GM10847 (cell line): ENCODE measurements around the gene ABHD17A.
A peak's percentile ranks its signal among the peaks of the same experiment; 100 is the strongest.

ENCODE experiments used
- POLR2A ChIP-seq: IDR thresholded peaks from 2 replicates; pipeline ENCODE4 v1.6.1; 2011; ENCODE audit not compliant: insufficient read length; ENCODE audit errors: extremely low read depth

ABHD17A gene

DNA sequence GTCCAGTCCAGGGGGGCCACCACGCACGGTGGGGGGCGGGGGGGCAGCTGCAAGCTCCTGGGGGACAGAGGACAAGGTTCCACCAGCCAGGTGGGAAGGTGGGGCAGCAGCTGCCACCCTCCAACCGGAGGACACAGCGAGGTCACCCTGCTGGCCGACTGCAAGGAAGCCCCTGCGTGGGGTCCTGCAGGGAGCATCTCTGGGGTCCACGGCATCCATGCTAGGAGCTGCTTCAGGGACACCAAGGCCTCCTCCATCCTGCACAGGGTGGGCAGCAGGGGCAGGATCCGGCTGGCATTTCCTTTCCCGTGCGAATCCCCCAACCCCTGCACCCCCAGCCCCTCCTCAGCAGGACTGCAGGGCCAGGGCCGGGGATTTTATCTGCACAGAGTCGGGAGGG, 13.7 kb downstream of the ABHD17A start:
- TF ChIP-seq POLR2A: no peak

DNA sequence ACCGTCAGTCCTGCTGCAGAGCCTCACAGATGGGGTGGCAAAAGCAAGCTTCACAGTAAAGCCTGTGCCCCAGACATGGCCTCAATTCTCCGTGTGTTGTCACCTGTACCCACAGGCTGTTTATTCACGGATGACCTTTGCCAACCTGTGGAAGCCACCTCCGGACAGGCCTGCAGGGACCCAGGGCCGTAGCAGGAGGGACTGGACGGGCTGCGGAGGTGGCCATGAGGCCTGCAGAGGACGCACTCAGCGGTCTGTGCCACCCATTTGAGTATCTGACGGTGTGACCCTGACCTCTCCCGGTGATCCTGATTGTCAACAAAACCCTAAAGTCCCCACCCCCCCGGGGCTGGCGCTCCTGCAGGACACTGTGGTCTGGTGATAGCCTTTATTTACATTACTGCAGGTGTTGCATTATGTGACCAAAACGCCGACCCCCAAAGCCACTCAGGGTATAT, 14.1 kb downstream of the ABHD17A start:
- no peak for TF ChIP-seq POLR2A

DNA sequence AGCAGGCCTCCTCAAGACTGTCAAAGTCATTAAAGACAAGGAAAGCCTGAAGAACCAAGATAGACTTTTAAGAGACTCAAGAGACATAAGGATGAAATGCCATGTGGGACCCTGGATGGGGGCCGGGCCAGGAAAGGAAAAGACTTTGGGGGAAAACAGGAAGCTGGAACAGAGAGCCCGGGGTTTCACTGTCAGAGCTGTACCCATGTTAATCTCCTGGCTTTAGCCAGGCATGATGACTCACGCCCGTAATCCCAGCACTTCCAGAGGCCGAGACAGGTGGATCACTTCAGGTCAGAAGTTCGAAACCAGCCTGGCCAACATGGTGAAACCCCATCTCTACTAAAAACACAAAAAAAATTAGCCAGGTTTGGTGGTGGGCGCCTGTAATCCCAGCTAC, 16.3 kb downstream of the ABHD17A start:
- TF ChIP-seq POLR2A: no peak

DNA sequence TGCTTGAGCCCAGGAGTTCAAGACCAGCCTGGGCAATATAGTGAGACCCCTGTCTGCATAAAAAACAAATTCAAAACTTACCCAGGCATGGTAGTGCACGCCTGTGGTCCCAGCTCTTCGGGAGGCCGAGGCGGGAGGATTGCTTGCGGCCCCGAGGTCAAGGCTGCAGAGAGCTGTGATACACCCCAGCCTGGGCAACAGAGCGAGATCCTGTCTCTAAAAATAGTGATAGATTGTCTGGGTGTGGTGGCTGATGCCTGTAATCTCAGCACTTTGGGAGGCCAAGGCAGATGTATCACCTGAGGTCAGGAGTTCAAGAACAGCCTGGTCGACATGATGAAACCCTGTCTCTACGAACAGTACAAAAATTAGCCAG, 18.0 kb downstream of the ABHD17A start:
- no peak for TF ChIP-seq POLR2A

DNA sequence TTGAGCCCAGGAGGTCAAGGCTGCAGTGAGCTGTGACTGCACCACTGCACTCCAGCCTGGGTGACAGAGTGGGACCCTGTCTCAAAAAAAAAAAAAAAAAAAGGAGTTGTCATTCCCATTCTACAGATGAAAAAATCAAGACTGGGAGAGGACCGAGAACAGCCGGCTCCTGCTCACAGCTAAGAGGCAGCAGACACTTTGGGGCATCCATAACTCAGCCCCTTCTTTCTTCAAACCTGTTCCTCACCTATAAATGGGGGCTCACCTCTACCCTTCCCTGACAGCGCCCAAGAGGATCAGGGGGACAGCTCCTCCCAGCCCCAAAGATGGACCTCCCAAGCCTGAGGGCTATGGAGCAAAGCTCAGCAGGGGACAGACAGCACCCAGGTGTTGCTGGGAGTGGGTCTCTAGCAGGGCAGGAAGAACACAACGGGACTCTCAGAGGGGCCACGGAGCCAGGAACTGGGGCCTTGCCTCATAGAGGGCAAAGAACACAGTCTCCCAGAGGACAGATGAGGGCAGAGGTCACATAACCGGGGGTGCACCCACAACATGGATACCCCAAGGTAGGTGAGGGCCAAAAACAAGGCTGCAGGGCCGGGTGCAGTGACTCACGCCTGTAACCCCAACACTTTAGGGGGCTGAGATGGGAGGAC, 18.5 kb downstream of the ABHD17A start:
- TF ChIP-seq POLR2A: no peak

DNA sequence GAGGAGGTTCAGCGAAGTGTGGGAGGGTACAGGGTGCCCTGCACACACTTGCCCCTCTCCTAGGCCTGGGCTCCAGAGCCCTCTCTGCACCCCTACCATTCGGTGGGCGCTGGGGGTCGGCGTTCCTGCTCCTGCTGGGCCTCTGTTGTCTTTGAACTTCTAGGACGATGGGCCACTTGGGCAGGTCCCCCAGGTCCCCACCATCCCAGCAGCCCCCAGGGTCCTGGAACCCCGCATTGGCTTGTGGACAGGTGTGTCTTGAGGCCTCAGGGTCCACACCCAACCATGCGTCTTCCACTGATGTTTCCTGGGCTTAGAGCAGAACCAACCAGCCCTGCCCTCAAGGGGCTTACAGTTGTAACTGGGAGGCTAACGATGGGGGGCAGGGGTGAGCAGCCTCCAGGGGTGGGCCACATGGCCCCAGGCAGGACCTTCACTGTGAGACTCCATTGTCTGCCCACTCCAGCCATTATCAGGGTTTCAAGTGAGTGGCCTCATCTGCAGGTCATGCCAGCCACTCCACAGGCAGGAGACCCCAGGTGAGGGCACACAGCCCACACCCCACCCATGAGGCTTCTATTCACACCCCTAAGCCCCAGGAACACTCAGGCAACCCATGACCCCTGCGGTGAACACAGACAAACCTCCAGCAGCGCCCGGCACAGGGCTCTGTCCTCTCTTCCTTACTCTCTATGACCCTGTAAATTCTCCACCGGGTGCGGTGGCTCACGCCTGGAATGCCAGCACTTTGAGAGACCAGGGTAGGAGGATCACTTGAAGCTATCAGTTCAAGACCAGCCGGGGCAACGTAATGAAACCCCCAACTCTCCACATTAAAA, 19.9 kb downstream of the ABHD17A start:
- TF ChIP-seq POLR2A: no peak

DNA sequence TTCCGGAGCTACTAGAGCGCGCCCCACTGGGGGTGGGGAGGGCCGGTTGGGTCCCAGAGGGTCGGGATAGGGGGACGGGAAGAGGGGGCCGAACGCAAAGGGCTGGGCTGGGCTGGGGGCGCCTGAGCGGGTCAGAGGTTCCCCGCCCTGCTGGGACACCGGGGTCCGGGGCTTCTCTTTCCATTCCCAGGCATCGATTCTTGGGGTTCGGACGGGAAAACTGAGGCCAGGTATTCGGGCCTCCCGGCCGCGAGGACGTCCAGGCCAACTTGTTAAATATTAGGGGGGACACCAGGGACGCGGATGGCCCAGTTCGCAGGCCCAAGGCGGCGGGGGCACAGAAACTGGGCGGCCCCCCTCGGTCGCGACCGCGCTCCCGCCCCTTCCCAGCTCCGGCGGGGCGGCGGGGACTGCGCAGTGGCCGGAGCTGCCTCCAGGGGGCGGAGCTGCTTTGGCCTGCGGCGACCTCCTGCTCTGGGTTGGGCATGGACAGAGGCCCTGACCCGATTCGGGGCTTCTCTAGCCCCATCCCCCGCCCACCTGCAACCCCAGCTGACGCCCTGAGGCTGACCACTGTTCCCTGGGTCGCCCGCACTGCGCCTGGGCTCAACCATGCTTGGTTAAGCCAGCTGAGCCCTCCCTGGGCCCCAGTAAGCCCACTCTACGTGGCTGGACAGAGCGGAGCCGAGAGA, 20.7 kb downstream of the ABHD17A start:
- peak; percentile 25 for TF ChIP-seq POLR2A

DNA sequence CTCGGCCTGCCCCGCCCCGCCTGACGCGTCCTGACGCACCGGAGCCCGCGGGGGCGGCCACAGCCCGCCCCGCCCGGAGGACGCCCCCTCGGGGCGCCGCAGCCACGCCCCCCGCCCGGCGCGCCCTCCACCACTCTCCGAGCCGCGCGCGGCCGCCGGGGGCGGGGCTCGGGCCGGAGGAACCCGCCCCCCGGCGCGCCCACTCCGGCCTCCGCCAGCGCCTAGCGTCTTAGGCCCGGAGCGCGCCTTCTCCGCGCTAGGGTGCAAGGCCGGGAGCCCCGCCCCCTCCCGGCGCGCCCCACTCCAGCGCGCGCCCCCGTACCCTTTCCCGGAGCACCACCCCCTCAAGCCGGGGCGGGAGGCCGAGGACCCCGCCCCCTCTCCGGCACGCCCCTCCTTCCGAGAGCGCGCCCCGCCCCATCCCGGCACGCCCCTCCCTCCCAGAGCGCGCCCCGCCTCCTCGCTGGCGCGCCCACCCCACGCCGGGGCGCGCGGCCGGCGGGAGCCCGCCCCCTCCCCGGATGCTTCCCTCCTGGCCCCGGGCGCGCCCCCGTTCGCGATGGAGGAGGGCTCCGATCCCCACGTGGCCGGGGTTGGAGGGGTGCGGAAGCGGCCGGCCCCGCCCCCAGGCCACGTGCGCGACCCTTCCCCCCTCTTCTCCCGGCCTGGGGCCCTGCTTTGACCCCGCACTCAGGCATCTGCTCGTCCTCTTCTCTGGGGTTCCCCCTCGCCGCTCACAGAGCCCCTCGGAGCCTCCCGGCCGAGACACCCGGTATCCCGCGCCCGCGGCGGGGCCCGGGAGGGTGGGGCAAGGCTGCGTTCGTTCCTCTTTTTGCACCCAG, 21.4 kb downstream of the ABHD17A start:
- TF ChIP-seq POLR2A: peak; percentile 50

DNA sequence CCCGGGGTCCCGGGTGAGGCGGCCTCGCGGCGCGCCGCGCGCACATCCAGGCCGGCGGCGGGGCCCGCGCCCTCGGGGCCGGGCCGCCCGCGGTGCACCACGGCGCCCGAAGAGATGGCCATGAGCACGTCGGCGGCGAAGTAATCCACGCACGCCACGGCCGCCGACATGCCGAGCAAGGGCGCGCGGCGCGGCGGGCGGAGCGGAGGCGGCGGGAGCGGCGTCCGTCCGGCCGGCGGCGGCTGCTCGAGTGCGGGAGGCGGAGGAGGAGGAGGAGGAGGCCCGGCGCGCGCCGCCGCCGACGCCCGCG, 22.0 kb downstream of the ABHD17A start, which contains the start of gene KLF16:
TSS of gene KLF16 (minus strand) at position 252 of the 310 bp plus-strand sequence. CDS start at position 170, 82 bp downstream.
- TF ChIP-seq POLR2A: peak; percentile 63

DNA sequence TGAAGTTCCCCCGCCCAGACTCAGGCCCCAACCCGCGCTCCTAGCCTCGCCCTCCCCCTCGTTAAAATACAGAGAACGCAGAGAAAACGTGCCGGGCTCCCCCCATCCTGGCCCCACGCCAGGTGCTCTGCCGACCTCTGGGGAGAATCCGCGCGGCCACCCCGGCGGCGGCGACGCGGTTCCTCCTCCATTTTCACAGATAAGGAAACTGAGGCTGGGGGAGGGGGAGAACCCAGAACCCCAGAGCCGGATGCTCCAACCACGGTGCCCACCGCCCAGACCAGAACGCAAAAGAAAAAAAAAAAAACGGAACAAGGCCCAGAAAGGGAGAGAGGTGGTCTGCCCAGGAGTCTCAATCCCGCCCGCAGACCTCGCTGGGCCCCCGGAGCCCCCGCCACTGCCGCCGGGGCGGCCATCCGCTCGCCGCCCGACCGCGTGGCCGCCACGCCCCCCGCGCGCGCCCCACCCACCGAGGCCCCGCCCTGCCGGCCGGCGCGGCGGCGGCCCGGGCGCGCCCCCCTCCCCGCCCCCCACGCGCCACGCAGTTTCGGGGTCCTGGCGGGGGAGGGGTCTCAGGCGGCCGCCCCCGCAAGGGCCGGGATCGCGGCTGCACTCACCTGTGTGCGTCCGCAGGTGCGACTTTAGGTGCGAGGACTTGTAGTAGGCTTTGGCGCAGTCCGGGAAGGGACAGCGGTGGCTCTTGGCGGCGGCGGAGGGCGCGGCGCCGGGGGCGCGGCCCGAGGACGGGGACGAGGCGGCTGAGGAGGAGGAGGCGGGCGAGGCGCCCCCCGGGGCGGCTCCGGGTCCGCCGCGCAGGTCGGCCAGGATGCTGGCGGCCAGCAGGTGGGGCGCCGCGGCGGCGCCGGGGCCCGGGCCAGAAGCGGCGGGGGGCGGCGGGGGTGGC, 22.6 kb downstream of the ABHD17A start:
- TF ChIP-seq POLR2A: no peak

DNA sequence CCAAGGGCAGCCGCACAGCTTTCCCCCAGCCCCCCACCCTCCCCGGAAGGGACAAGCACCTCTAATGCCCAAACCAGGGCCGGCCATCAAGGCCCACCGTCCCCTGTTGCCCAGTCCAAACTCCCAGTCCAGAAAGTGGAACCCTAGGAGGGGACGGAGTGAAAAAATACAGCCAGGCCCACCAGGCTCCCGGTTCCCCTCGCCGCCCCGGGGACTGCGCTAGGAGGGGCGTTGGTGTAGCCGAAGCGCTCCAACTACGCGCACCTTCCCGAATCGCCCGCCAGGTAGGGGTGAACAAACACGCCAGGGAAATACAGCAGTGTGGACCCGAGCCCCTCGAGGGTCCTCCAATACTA, 23.2 kb downstream of the ABHD17A start:
- no peak for TF ChIP-seq POLR2A

DNA sequence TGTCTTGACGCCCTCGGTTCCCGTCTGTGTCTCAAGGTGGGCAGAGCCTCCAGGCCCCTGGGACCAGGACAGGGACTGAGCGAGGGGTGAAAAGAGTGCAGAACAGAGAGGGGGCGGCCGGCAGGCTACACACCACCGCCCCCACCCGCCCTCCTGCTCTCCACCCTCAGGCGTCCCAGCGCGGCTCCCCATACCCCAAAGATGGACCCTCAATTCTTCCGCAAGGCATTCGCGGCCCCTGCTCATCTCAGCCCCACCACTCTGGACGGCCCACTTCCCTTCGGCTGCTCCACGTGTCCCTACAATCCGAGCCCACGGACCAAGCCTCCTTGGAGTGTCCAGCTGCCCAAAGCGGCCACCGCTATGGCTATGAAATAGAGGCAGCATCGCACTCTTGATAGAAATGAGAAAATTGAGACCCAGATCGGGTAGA, 23.7 kb downstream of the ABHD17A start:
- no peak for TF ChIP-seq POLR2A

DNA sequence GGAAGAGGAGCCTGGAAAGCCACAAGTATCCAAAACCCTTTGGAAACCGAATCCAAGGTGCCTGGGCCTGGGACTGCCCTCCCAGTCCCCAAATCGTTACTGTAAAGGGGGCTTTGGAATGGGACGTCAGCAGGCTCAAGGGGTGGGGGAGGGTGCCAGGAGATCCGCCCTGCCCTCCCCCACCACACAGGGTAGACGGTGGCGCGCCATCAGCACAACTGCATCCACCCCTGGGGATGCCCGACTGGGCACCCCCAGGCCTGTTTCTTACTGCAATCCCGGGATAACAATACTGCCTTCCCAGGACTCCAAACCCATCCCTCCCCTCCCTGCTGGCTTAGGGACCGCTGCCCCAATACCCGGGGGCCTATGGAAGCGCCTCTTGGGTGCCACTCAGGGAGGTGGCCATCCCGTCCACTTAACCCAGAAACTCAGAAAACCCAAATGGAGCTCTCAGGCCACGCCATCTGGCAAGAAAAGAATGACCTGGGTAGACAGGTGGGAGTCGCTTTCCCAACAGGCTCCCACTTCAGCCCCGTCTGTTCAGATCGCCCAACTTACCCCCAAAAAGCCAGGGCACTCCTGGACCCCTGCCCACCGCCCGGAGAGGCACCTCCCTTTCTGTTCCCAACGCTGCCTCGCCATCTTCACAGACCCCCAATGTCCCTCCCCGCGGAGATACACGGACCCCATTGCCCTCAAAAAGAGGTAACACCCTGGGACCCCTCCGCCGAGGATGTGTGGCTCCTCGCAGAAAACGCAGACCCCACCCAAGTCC, 24.3 kb downstream of the ABHD17A start:
- TF ChIP-seq POLR2A: no peak
